D721Med (cell line): Measurements from ENCODE around the gene ATRNL1.

Source experiments
- DNase-seq: peaks from one replicate; pipeline ENCODE4 v3.0.0; 2011; ENCODE audit warnings: low spot score; ENCODE audit not compliant: insufficient read length
- FAIRE-seq: peaks from 2 replicates; lab custom pipeline; 2011; peaks lifted over from hg19 to GRCh38; lab: Jason Lieb, UNC
- TF ChIP-seq, protein P1 (sequence below): IDR thresholded peaks from 2 replicates; pipeline ENCODE4 v1.5.1; 2012; ENCODE audit warnings: mild to moderate bottlenecking, control low read depth; ENCODE audit not compliant: insufficient read depth; ENCODE audit errors: missing control alignments

ATRNL1 gene

GRCh38 chr10:115771755-115772154, 678.6 kb downstream of the ATRNL1 start:
- no peak for FAIRE-seq
- TF ChIP-seq, protein P1, sequence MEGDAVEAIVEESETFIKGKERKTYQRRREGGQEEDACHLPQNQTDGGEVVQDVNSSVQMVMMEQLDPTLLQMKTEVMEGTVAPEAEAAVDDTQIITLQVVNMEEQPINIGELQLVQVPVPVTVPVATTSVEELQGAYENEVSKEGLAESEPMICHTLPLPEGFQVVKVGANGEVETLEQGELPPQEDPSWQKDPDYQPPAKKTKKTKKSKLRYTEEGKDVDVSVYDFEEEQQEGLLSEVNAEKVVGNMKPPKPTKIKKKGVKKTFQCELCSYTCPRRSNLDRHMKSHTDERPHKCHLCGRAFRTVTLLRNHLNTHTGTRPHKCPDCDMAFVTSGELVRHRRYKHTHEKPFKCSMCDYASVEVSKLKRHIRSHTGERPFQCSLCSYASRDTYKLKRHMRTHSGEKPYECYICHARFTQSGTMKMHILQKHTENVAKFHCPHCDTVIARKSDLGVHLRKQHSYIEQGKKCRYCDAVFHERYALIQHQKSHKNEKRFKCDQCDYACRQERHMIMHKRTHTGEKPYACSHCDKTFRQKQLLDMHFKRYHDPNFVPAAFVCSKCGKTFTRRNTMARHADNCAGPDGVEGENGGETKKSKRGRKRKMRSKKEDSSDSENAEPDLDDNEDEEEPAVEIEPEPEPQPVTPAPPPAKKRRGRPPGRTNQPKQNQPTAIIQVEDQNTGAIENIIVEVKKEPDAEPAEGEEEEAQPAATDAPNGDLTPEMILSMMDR = no peak

DNA sequence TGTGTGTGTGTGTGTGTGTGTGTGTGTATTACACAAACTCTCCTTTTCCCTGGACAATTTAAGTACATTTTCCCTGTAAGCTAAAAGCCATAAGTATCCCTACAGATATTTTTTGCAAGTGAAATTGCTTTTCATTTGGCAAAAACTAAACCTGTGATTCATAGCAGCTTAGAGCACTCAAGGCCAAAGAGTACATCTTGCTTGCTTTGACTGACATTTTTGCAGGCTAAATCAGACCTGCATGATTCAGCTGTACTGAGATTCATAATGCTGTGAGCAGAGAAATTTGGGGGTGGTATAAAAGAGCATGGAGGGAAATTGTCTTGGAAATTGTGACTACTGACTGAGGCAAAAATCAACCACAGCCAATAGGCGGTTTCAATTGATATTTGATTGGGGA, 679.4 kb downstream of the ATRNL1 start:
- TF ChIP-seq, protein P1 = no peak
- DNase-seq = no peak
- FAIRE-seq = no peak

More at GRCh38 chr10:115771755-115772154, 678.6 kb downstream of the ATRNL1 start:
- DNase-seq = no peak

DNA sequence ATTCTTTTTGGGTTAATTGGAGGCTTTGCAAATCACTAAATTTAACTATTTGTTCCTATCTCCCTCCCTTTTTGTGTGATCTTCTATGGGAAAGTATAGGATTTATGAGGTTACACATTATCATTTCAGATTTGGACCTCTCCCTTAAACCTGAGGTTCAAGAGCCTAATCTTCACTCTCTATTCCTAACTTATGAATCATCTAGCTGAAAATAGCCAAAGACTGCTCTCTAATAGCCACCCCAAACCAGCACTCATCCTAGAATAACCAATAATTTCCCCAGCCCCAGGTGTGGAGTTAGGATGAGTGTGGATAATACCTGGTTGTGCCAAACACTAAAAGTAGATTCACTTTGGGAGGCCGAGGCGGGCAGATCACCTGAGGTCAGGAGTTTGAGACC, 680.7 kb downstream of the ATRNL1 start:
- DNase-seq = no peak
- TF ChIP-seq, protein P1 = no peak
- no peak for FAIRE-seq

GRCh38 chr10:115774721-115775120, 681.6 kb downstream of the ATRNL1 start:
- DNase-seq = no peak
- TF ChIP-seq, protein P1 = no peak
- no peak for FAIRE-seq

- TF ChIP-seq, protein P1 = no peak
- DNase-seq (no peak), FAIRE-seq (no peak)
These were observed 684.5 kb downstream of the ATRNL1 start for GRCh38 chr10:115777646-115778045.

DNA sequence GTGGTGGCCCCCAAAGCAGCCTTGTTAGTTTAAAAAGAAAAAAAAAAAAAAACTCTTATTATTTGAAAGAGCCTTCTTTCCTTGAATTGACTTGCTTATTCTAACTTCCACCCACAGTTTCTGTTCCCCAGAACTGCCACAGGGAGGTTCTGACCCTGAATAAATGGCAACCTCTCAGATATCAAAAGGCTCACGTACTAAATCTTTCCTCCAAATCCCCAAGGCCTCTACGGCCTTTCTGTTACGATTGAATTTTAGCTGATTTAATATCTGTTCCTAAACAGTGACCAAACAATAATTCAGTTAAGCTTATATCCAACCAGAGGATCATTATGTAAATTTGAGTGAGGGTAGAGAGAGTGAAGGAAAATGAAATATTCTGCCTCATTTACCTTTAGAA, 697.1 kb downstream of the ATRNL1 start:
- TF ChIP-seq, protein P1 = no peak
- FAIRE-seq (no peak), DNase-seq (no peak)

GRCh38 chr10:115795964-115796363, 702.8 kb downstream of the ATRNL1 start:
- DNase-seq (no peak), FAIRE-seq (no peak)
- TF ChIP-seq, protein P1 = no peak
